ENCODE measurements around the gene PSTPIP1. TPM values are rescaled to one million over a fixed set of nuclear protein-coding genes. Genes with fewer than 3 reads are reported as not detected.

Gene PSTPIP1
- total and polyA plus RNA-seq, 2 of the 8 experiments (the other 6 are each of a cell fraction or from before 2014, with no cell fraction given) = 1.6 to 1.8 TPM

GRCh38 chr15:77071305-77072223, 76.6 kb downstream of the PSTPIP1 start:
- Histone ChIP-seq H3K14ac (ENCODE audit: insufficient read length) (no peak overlapping the region), H2BK15ac (ENCODE audit: low read length) (no peak overlapping the region), H3K4ac (replicated peaks; ENCODE audit: insufficient read length, low read depth, low read length) (no peak overlapping the region), H3K27me3 (replicated peaks in 1 of 4; ENCODE audit: control insufficient read depth in 3 of 4, extremely low read depth in 1 of 4, insufficient read depth in 3 of 4, low read length in 3 of 4) (peaks cover 0 to 2% (median 0%) of the 10 kb centered on the region in 4 experiments; a peak in 1 of 7 replicates), H3K79me1 (ENCODE audit: low read depth, low read length) (peaks cover 3% of the 10 kb centered on the region; the same call in 1 of the 2 replicates), H2AFZ (ENCODE audit: low read length) (peak overlapping the region; percentile 96), H4K5ac (ENCODE audit: insufficient read length, low read depth, low read length) (no peak overlapping the region), H3K79me2 (ENCODE audit: control insufficient read depth in 1 of 2, insufficient read depth in 2 of 2, low read length in 2 of 2) (peaks cover 0 to 37% of the 10 kb centered on the region in 2 experiments; a peak in 2 of 4 replicates), H2BK12ac (ENCODE audit: low read depth, low read length) (no peak overlapping the region), H3K9me3 (ENCODE audit: insufficient read depth in 2 of 2, low read depth in 1 of 2, low read length in 1 of 2) (no peaks in the 10 kb centered on the region), H3K27ac (ENCODE audit: low read depth, low read length) (no peak overlapping the region), H2BK5ac (ENCODE audit: low read depth, low read length) (no peak overlapping the region), H4K8ac (ENCODE audit: extremely low read depth, insufficient read depth, low read length) (no peak overlapping the region), H2AK5ac (ENCODE audit: low read depth, low read length) (no peak overlapping the region), H4K20me1 (replicated peaks in 1 of 2; ENCODE audit: control insufficient read depth in 1 of 2, insufficient read depth in 2 of 2, low read length in 2 of 2) (peaks cover 6 to 8% of the 10 kb centered on the region in 2 experiments), H3K4me2 (ENCODE audit: insufficient read depth in 1 of 2, low read depth in 2 of 2, low read length in 2 of 2) (peak overlapping the region; percentile 24 to 74; a peak in 3 of 4 replicates), H3K56ac (replicated peaks; ENCODE audit: insufficient read length, low read depth, low read length) (no peak overlapping the region), H3K9ac (replicated peaks in 1 of 4; ENCODE audit: extremely low read depth in 1 of 4, low read depth in 3 of 4, low read length in 3 of 4) (no peak overlapping the region; a peak in 3 of 7 replicates), H3K4me3 (ENCODE audit: extremely low read depth in 1 of 4, insufficient read depth in 2 of 4, low read depth in 3 of 4, low read length in 4 of 4) (peak overlapping the region in 2 of 4 experiments; percentile 83 to 90; a peak in 5 of 8 replicates), H3K4me1 (replicated peaks in 1 of 4; ENCODE audit: control insufficient read depth in 3 of 4, insufficient read depth in 4 of 4, low read length in 3 of 4) (peaks cover 0 to 10% (median 4%) of the 10 kb centered on the region in 4 experiments; a peak in 5 of 7 replicates), H2BK120ac (replicated peaks; ENCODE audit: low read depth, low read length) (no peak overlapping the region), H4K91ac (replicated peaks; ENCODE audit: insufficient read length, low read length) (no peak overlapping the region), H3K23ac (ENCODE audit: insufficient read length) (no peak overlapping the region), H3K23me2 (ENCODE audit: low read depth, low read length) (peaks cover 6% of the 10 kb centered on the region), H2BK20ac (ENCODE audit: low read length) (no peak overlapping the region), H3K18ac (ENCODE audit: extremely low read depth, low read length) (peak overlapping the region; percentile 78), H3K36me3 (ENCODE audit: control insufficient read depth in 2 of 4, insufficient read depth in 4 of 4, low read length in 3 of 4) (no peaks in the 10 kb centered on the region)
- ChIA-PET POLR2A (ENCODE audit: partially characterized antibody) (interaction anchor here (0.7 to 1.2 kb wide), 13 partner anchors 9 to 467 kb away, joined by 3 to 6 read pairs (median 4); partner anchors contain the start of gene PSTPIP1), CTCF (ENCODE audit: partially characterized antibody) (no interaction called here)
- FAIRE-seq = no peak
- 86% methylated on average over 15 of the region's 15 CpGs; no CpG with 5 or more reads in 1 of the 2 experiments for WGBS, 2 experiments (ENCODE audit: extremely low coverage in 1 of 2, insufficient coverage in 1 of 2, insufficient read length in 1 of 2, insufficient replicate concordance in 2 of 2, low coverage in 1 of 2, low lambda C conversion rate in 2 of 2, missing lambda C conversion rate in 1 of 2)
- no peak for DNase-seq (ENCODE audit: low read depth in 1 of 2, low spot score in 2 of 2)
- no peak for TF ChIP-seq BRCA1 (IDR thresholded peaks at IDR 0.05; ENCODE audit: low read depth, low read length)
- no peak for TF ChIP-seq MAX (IDR thresholded peaks at IDR 0.05)
- no peak for TF ChIP-seq RNF2 (IDR thresholded peaks at IDR 0.05; ENCODE audit: borderline replicate concordance, low read depth, low read length, missing control alignments, poor library complexity, severe bottlenecking)
- TF ChIP-seq TAF7 (optimal IDR thresholded peaks at IDR 0.05; ENCODE audit: borderline replicate concordance, low read depth, low read length) = no peak
